Measurements from ENCODE around the gene NFX1. TPM values are rescaled to one million over a fixed set of nuclear protein-coding genes. Genes with fewer than 3 reads are reported as not detected.
"Not testable (repeated sequence)": the region's sequence is repeated elsewhere in the genome, so short reads cannot be mapped to it uniquely, and the experiment has no call there.

NFX1 gene
- total RNA-seq, 2 experiments from 2014 or later = 47.4 to 48.2 TPM

GRCh38 chr9:33329979-33330378 is 39.7 kb downstream of the NFX1 start:
- no peak overlapping the region for H3K27ac Mint-ChIP-seq
- no peak for ATAC-seq (ENCODE audit: low read depth)
- no peak overlapping the region for H3K4me3 Mint-ChIP-seq
- H3K36me3 Mint-ChIP-seq = peaks cover 43% of the 10 kb centered on the region
- DNase-seq = no peak
- peaks cover 2% of the 10 kb centered on the region for H3K4me1 Mint-ChIP-seq
- POLR2A ChIA-PET = no interaction called here
- H3K9me3 Mint-ChIP-seq = no peaks in the 10 kb centered on the region
- H3K27me3 Mint-ChIP-seq = no peaks in the 10 kb centered on the region

- Mint-ChIP-seq H3K27me3 (no peaks in the 10 kb centered on the region), H3K36me3 (peaks cover 48% of the 10 kb centered on the region), H3K4me1 (peaks cover 2% of the 10 kb centered on the region), H3K27ac (no peak overlapping the region), H3K4me3 (no peak overlapping the region), H3K9me3 (no peaks in the 10 kb centered on the region)
- DNase-seq (no peak), ATAC-seq (ENCODE audit: low read depth) (no peak)
- POLR2A ChIA-PET = no interaction called here
Observed at GRCh38 chr9:33331377-33331891, 41.1 kb downstream of the NFX1 start.

GRCh38 chr9:33332011-33332410 is 41.7 kb downstream of the NFX1 start:
- Mint-ChIP-seq H3K4me3 (no peak overlapping the region), H3K27me3 (no peaks in the 10 kb centered on the region), H3K36me3 (peaks cover 53% of the 10 kb centered on the region), H3K27ac (no peak overlapping the region), H3K4me1 (peaks cover 2% of the 10 kb centered on the region), H3K9me3 (peaks cover under 1% of the 10 kb centered on the region)
- no peak for DNase-seq
- no peak for ATAC-seq (ENCODE audit: low read depth)
- POLR2A ChIA-PET = no interaction called here

GRCh38 chr9:33332956-33333355 is 42.6 kb downstream of the NFX1 start:
- POLR2A ChIA-PET; H3K4me3 Mint-ChIP-seq; ATAC-seq (ENCODE audit: low read depth); DNase-seq; H3K4me1 Mint-ChIP-seq; H3K9me3 Mint-ChIP-seq; H3K27ac Mint-ChIP-seq; H3K27me3 Mint-ChIP-seq: not testable (repeated sequence)
- peaks cover 58% of the 10 kb centered on the region for H3K36me3 Mint-ChIP-seq

GRCh38 chr9:33340186-33340585 is 49.9 kb downstream of the NFX1 start:
- peaks cover 18% of the 10 kb centered on the region for H3K9me3 Mint-ChIP-seq
- peaks cover 58% of the 10 kb centered on the region for H3K36me3 Mint-ChIP-seq
- H3K4me3 Mint-ChIP-seq = no peak overlapping the region
- H3K4me1 Mint-ChIP-seq = peaks cover 8% of the 10 kb centered on the region
- DNase-seq (no peak), ATAC-seq (ENCODE audit: low read depth) (no peak)
- H3K27ac Mint-ChIP-seq = no peak overlapping the region
- POLR2A ChIA-PET = no interaction called here
- H3K27me3 Mint-ChIP-seq = no peaks in the 10 kb centered on the region

- Mint-ChIP-seq H3K9me3 (peaks cover 18% of the 10 kb centered on the region), H3K4me3 (no peak overlapping the region), H3K36me3 (peaks cover 57% of the 10 kb centered on the region), H3K27ac (no peak overlapping the region), H3K4me1 (peaks cover 8% of the 10 kb centered on the region), H3K27me3 (no peaks in the 10 kb centered on the region)
- ATAC-seq (ENCODE audit: low read depth) (no peak), DNase-seq (no peak)
- POLR2A ChIA-PET = no interaction called here
Observed at GRCh38 chr9:33341182-33341581, 50.9 kb downstream of the NFX1 start.

GRCh38 chr9:33344145-33344544 is 53.8 kb downstream of the NFX1 start:
- Mint-ChIP-seq H3K4me3 (no peak overlapping the region), H3K27ac (no peak overlapping the region), H3K27me3 (no peaks in the 10 kb centered on the region), H3K4me1 (peaks cover 9% of the 10 kb centered on the region), H3K36me3 (peaks cover 60% of the 10 kb centered on the region), H3K9me3 (peaks cover 13% of the 10 kb centered on the region)
- DNase-seq (no peak), ATAC-seq (ENCODE audit: low read depth) (no peak)
- POLR2A ChIA-PET = no interaction called here

GRCh38 chr9:33346564-33346963 is 56.2 kb downstream of the NFX1 start:
- no peak for DNase-seq
- Mint-ChIP-seq H3K9me3 (no peaks in the 10 kb centered on the region), H3K4me3 (no peak overlapping the region), H3K27me3 (no peaks in the 10 kb centered on the region), H3K27ac (peak overlapping the region; percentile 26), H3K4me1 (peaks cover 3% of the 10 kb centered on the region), H3K36me3 (peaks cover 46% of the 10 kb centered on the region)
- POLR2A ChIA-PET = no interaction called here
- ATAC-seq (ENCODE audit: low read depth) = no peak

GRCh38 chr9:33348998-33349397 is 58.7 kb downstream of the NFX1 start:
- no peak overlapping the region for H3K4me3 Mint-ChIP-seq
- no peak for DNase-seq
- H3K36me3 Mint-ChIP-seq = peaks cover 41% of the 10 kb centered on the region
- H3K4me1 Mint-ChIP-seq = peaks cover 3% of the 10 kb centered on the region
- POLR2A ChIA-PET = no interaction called here
- no peak for ATAC-seq (ENCODE audit: low read depth)
- H3K27ac Mint-ChIP-seq = no peak overlapping the region
- no peaks in the 10 kb centered on the region for H3K9me3 Mint-ChIP-seq
- H3K27me3 Mint-ChIP-seq = no peaks in the 10 kb centered on the region

- no peak for ATAC-seq (ENCODE audit: low read depth)
- peaks cover 3% of the 10 kb centered on the region for H3K4me1 Mint-ChIP-seq
- POLR2A ChIA-PET = no interaction called here
- DNase-seq = no peak
- H3K9me3 Mint-ChIP-seq = no peaks in the 10 kb centered on the region
- H3K27me3 Mint-ChIP-seq = no peaks in the 10 kb centered on the region
- H3K4me3 Mint-ChIP-seq = no peak overlapping the region
- H3K36me3 Mint-ChIP-seq = peaks cover 37% of the 10 kb centered on the region
- H3K27ac Mint-ChIP-seq = no peak overlapping the region
Observed at GRCh38 chr9:33349743-33350142, 59.4 kb downstream of the NFX1 start.

GRCh38 chr9:33350310-33350709 is 60.0 kb downstream of the NFX1 start:
- POLR2A ChIA-PET = no interaction called here
- H3K4me3 Mint-ChIP-seq = no peak overlapping the region
- ATAC-seq (ENCODE audit: low read depth) = no peak
- peaks cover 40% of the 10 kb centered on the region for H3K36me3 Mint-ChIP-seq
- no peak for DNase-seq
- H3K27ac Mint-ChIP-seq = no peak overlapping the region
- peaks cover 3% of the 10 kb centered on the region for H3K4me1 Mint-ChIP-seq
- H3K9me3 Mint-ChIP-seq = no peaks in the 10 kb centered on the region
- no peaks in the 10 kb centered on the region for H3K27me3 Mint-ChIP-seq

GRCh38 chr9:33351547-33351946 is 61.2 kb downstream of the NFX1 start:
- no peak overlapping the region for H3K27ac Mint-ChIP-seq
- H3K36me3 Mint-ChIP-seq = peaks cover 42% of the 10 kb centered on the region
- DNase-seq (no peak), ATAC-seq (ENCODE audit: low read depth) (no peak)
- no peaks in the 10 kb centered on the region for H3K9me3 Mint-ChIP-seq
- no peaks in the 10 kb centered on the region for H3K27me3 Mint-ChIP-seq
- no peak overlapping the region for H3K4me3 Mint-ChIP-seq
- POLR2A ChIA-PET = no interaction called here
- peaks cover 3% of the 10 kb centered on the region for H3K4me1 Mint-ChIP-seq

GRCh38 chr9:33354651-33355211 is 64.4 kb downstream of the NFX1 start:
- DNase-seq (no peak), ATAC-seq (ENCODE audit: low read depth) (no peak)
- H3K4me1 Mint-ChIP-seq = no peaks in the 10 kb centered on the region
- H3K36me3 Mint-ChIP-seq = peaks cover 21% of the 10 kb centered on the region
- no peak overlapping the region for H3K4me3 Mint-ChIP-seq
- POLR2A ChIA-PET = no interaction called here
- H3K9me3 Mint-ChIP-seq = no peaks in the 10 kb centered on the region
- H3K27me3 Mint-ChIP-seq = no peaks in the 10 kb centered on the region
- no peak overlapping the region for H3K27ac Mint-ChIP-seq

- Mint-ChIP-seq H3K4me1 (no peaks in the 10 kb centered on the region), H3K4me3 (no peak overlapping the region), H3K9me3 (no peaks in the 10 kb centered on the region), H3K27ac (no peak overlapping the region), H3K27me3 (no peaks in the 10 kb centered on the region), H3K36me3 (peaks cover 19% of the 10 kb centered on the region)
- POLR2A ChIA-PET = no interaction called here
- DNase-seq = no peak
- no peak for ATAC-seq (ENCODE audit: low read depth)
Observed at GRCh38 chr9:33355933-33356332, 65.6 kb downstream of the NFX1 start.

GRCh38 chr9:33358641-33359040 is 68.3 kb downstream of the NFX1 start:
- H3K4me1 Mint-ChIP-seq = not testable (repeated sequence)

More at GRCh38 chr9:33358641-33359040, 68.3 kb downstream of the NFX1 start:
- not testable (repeated sequence) for DNase-seq; H3K9me3 Mint-ChIP-seq; H3K27ac Mint-ChIP-seq; H3K27me3 Mint-ChIP-seq; ATAC-seq (ENCODE audit: low read depth); H3K4me3 Mint-ChIP-seq
- POLR2A ChIA-PET = interaction anchor here (0.6 kb wide), 1 partner anchor 227 kb away, joined by 3 read pairs; no protein-coding TSS in a partner anchor
- peaks cover 19% of the 10 kb centered on the region for H3K36me3 Mint-ChIP-seq
